NCI-H345 treated with DMSO at 0.1 percent for 48 hours (cell line): ENCODE data around the gene BEND6.

Experiments used
- DNase-seq: peaks from one replicate; lab custom pipeline; 2025; ENCODE audit not compliant: unreplicated experiment; lab: John Stamatoyannopoulos, UW

Gene BEND6

GRCh38 chr6:56940463-56940862 is 14.4 kb upstream of the BEND6 start:
- DNase-seq: no peak

GRCh38 chr6:56940977-56941376 is 13.9 kb upstream of the BEND6 start:
- no peak for DNase-seq

DNA sequence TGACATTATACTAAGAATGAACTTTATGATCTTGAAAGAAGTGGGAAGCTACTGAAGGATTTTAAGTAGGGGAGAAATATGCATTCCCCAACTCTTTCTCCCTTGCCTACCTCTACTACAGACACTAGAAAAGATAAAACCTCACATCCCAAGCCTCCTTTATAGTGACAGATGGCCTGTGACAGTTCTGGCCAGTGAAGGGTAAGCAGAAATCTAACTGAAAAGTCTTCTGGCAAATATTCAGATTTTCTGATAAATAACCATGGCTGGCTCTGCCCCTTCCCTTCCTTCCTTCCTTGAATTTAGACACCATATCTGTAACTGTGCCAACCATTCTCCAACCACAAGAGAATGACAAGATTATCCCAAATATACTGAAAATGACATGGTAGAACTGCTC is 10.2 kb upstream of the BEND6 start:
- DNase-seq: no peak

DNA sequence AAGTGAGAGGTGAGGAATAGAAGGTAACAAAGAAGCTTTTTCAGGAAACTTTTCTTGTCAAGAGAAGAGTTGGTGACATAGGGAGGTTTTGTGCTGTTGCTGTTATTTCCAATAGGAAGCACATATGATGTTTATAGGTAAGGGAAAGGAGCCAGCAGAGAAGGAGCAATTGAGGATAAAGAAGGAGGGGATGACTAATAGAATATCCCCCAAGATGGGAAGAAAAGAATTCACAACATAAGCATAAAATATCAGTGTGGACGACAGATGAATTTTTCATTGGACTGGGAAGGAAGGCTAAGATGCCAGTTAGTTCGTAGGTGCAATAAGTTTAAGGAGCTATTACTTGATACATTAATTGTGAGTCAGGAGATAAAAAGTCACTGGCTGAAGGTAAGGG is 8.5 kb upstream of the BEND6 start:
- no peak for DNase-seq

DNA sequence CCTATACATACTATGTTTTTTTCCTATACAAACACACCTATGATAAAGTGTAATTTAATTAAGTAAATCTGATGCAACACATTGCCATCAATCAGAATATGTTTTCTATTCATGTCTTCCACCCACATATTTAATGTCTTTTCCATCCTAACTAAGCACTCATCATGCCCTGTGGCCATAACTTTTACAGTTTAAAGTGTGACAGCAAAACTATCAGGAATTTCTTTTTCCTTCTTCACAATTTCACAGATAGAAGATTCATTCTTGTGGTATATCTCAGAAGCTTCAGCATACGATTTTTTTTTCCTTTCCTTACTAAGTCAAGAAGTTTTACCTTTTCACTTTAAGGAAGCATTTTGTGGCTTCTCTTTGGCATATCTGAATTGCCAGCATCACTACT is 7.0 kb upstream of the BEND6 start:
- DNase-seq: no peak

- DNase-seq: no peak
Measured at GRCh38 chr6:56949265-56949664, 5.6 kb upstream of the BEND6 start.

- no peak for DNase-seq
Measured at GRCh38 chr6:56949925-56950495, 4.9 kb upstream of the BEND6 start.

GRCh38 chr6:56951049-56951831 is 3.7 kb upstream of the BEND6 start:
- no peak for DNase-seq

- no peak for DNase-seq
Measured at GRCh38 chr6:56953597-56954402, 1.1 kb upstream of the BEND6 start.

DNA sequence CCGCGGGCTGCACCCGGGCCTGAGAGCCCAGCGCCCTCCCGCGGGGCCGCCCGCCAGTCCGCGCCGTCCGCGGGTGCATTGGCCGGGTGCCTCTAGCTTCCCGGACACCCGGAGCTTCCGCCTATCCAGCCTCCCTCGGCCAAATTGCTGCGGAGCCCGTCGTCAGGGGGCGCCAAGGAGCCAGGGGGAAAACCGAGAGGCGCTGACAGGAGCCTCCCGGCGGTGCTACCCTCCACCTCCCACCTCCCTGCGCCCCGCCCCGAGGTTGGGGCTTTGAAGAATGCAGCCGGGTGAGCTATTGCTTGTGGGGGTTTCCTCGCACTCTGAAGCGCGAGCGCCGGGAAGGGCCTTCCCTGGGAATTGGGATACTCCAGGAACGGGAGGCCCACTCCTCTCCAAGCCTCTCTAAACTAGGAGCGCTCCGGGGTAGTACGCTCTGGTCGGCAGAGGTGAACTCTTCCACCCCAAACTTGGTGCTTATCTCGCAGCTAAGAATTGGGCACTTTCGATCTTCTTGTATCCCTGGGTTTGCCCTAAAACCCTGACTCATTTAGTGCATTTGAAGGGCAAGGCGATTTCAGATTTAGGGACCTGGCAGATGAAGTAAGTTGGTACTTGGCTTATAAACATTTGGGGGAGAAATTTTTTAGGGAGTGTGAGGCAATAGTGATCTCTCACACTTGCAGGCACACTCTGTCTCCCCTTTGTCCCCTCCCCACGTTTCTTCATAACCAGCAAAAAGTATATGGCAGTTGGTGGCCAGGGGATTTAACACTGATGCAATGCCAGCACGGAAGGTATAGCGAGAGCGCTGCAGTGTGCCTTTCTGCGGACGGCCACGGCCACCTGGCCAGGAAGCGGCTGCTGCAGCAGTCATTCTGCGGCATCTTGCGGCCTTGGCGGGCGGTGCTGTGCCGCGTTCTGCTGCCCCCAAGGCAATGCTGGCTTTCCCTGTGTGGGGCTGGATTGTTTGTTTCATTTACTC is 556 bp downstream of the BEND6 start:
- peak; percentile 61 for DNase-seq

GRCh38 chr6:56956491-56956890 is 1.6 kb downstream of the BEND6 start:
- DNase-seq: no peak

GRCh38 chr6:56957856-56958255 is 2.9 kb downstream of the BEND6 start:
- DNase-seq: no peak

DNA sequence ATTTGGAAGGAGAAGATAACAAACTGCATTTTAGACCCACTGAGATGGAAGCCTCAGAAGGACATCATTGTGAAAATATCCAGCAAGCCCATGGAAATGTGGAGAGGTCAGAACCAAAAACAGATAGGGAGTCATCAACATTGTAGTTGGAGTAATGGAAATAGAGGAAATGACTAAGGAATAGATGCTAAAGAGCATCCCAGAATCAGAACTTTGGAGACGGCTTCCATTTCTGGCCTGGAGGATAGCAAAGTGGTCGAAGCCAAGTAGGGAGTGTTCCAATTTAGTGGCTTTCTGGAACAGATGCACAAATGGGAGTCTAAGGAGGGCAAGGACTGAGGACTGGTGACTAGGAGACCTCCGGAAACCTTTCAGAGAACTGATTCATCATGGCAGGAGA is 3.6 kb downstream of the BEND6 start:
- DNase-seq: no peak

GRCh38 chr6:56959094-56959493 is 4.2 kb downstream of the BEND6 start:
- no peak for DNase-seq

DNA sequence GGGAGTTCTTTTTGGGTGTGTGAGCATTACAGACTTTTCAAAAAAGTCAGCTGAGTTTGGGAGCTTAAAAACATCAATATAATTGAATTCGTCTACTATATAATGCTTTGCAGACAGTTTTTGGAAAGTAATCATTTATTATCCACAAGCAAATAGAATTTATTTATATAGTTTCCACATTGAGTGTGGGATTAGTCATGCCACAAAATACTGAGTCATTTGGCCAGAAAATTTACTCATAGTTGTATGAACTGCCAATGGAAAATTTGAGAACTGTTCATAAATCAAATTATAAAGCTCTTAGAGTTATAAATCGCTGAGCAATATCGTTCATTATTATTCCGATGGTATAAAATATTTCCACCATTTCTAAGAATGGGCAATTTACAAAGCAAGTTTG is 5.0 kb downstream of the BEND6 start:
- DNase-seq: no peak

- no peak for DNase-seq
Measured at GRCh38 chr6:56961151-56961550, 6.2 kb downstream of the BEND6 start.

- no peak for DNase-seq
Measured at GRCh38 chr6:56962441-56962840, 7.5 kb downstream of the BEND6 start.

DNA sequence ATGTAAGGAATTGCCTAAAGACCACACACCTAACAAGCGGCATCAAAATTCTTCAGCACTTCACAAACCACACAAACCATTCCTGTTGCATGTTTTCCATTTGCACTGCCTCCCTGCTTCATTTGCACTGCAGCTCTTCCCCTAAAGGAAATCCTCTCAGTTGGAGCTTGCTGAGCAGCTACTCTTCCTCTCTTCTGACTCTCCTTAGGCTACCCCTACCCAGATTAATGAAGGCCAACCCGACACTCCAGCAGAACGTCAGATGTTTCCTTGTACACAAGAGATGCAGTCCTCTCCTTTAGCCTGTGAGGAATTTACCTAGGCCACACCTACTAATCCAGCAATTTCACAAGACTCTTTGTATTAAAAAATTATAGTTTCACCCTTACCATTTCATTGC is 8.1 kb downstream of the BEND6 start:
- DNase-seq: no peak

DNA sequence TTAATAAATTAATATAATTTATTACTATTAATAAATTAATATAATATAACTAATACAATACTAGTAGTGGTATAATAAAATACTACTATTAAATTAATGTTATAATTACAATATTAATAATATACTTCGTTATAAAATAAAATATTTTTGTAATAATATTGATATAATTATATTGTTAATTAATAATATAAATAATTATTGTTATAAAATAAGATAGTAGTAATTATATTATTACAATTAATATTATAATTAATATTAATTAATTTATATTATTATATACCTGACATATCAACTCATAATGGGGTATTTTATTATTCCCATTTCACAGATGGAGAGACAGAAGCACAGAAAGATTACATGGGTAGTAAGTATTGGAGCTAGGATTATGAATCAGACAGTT is 8.9 kb downstream of the BEND6 start:
- no peak for DNase-seq

DNA sequence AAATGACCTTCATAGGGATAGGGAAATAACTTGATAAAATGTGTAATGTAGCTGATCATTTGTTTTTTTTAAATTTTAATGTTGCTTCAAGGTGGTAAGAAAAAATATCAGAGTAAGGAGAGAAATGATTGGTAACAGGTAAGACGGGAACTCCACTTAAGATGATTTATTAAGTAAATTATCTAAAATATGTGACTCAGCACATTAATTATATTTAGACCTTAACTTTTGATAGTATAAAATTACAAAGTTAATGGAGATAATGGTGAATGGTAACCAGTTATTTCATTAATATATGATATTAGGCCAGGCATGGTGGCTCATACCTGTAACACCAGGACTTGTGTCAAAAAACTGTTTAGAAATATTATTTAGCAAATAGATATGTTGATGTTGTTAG is 10.2 kb downstream of the BEND6 start:
- DNase-seq: no peak

DNA sequence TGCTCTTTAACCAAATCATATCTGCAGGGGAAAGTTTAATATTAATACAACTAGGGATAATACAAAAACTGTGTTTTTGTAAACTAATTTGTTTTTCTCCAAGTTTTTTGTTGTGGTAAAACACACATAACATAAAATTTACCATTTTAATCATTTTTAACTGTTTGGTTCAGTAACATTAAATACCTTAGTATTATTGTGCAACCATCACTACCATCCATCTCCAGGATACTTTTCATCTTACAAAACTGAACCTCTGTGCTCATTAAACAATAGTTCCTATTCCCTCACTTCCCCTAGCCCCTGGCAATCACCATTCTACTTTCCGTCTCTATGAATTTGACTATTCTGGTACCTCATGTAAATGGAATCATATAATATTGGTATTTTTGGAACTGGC is 15.9 kb downstream of the BEND6 start:
- DNase-seq: no peak
